Natural killer cell (primary cell): Measurements from ENCODE around the gene EXOC4. TPM values are rescaled to one million over a fixed set of nuclear protein-coding genes. Genes with fewer than 3 reads are reported as not detected.
A peak's percentile ranks its signal among the peaks of the same experiment; 100 is the strongest.

Experiments
- ATAC-seq, 3 donors: fragments of 150-1000 bp in 2 of 3; fragments of 200-7000 bp in 1 of 3; cut with Tn5 transposase; 1 replicate in 1 of 3; 2 replicates in 2 of 3; pipeline ENCODE4 v1.10.0; 2021; ENCODE audit warnings: mild to moderate bottlenecking in 2 of 3, moderate library complexity in 2 of 3
- DNase-seq, 2 donors: peaks; one replicate each; pipeline versions ENCODE4 v3.0.0 to v3.0.0-alpha.2; 2013 to 2021; ENCODE audit warnings: mixed read lengths in 1 of 2
- H3K27ac ChIP-seq: one replicate; pipeline ENCODE4 v1.5.1; 2013; ENCODE audit warnings: mild to moderate bottlenecking, low read length
- H3K27me3 ChIP-seq: one replicate; pipeline ENCODE4 v1.6.1; 2013; ENCODE audit warnings: low read length; ENCODE audit not compliant: control insufficient read depth, insufficient read depth
- H3K36me3 ChIP-seq: one replicate; pipeline ENCODE4 v1.6.1; 2013; ENCODE audit warnings: low read length; ENCODE audit not compliant: control insufficient read depth, insufficient read depth
- H3K4me1 ChIP-seq: one replicate; pipeline ENCODE4 v1.6.1; 2013; ENCODE audit warnings: low read length; ENCODE audit not compliant: control insufficient read depth, insufficient read depth
- H3K4me3 ChIP-seq: one replicate; pipeline ENCODE4 v1.5.1; 2013; ENCODE audit warnings: low read length
- H3K9me3 ChIP-seq: one replicate; pipeline ENCODE4 v1.6.1; 2013; ENCODE audit warnings: low read length; ENCODE audit not compliant: control insufficient read depth, insufficient read depth
- H3K27ac Mint-ChIP-seq, 2 donors: one replicate each; pipeline ENCODE4 v1.8.0; 2022; ENCODE audit warnings: mild to moderate bottlenecking in 2 of 2, mixed read lengths in 2 of 2, moderate library complexity in 1 of 2
- H3K27me3 Mint-ChIP-seq, 2 donors: one replicate each; pipeline ENCODE4 v1.8.0; 2022; ENCODE audit warnings: low read depth in 2 of 2, mixed read lengths in 2 of 2
- H3K36me3 Mint-ChIP-seq: one replicate; pipeline ENCODE4 v1.8.0; 2022; ENCODE audit warnings: mixed read lengths
- H3K4me1 Mint-ChIP-seq, 2 donors: one replicate each; pipeline ENCODE4 v1.8.0; 2022; ENCODE audit warnings: mixed read lengths in 2 of 2
- H3K4me3 Mint-ChIP-seq: one replicate; pipeline ENCODE4 v1.8.0; 2022; ENCODE audit warnings: mild to moderate bottlenecking, moderate library complexity, mixed read lengths
- H3K9me3 Mint-ChIP-seq, 2 donors: one replicate each; pipeline ENCODE4 v1.8.0; 2022; ENCODE audit warnings: mixed read lengths in 2 of 2
- CTCF ChIP-seq: fragments of 200-600 bp; IDR thresholded peaks from one replicate; pipeline ENCODE4 v1.8.0; 2022; ENCODE audit warnings: antibody characterized with exemption
- WGBS: methylation state at CpG from one replicate; pipeline ENCODE4 v1.1.7; 2013; ENCODE audit warnings: missing lambda C conversion rate; ENCODE audit not compliant: insufficient coverage; 5-methylcytosine and 5-hydroxymethylcytosine counted together
- intact Hi-C: fragments of 100-400 bp; cut with micrococcal nuclease; formaldehyde crosslinking; loops from one replicate; pipeline ENCODE4 v1.14.2; 2022
- total RNA-seq, 4 donors: library from RNA; stranded (reverse); fragments of 120-200 nt in 1 of 4; gene quantifications; one replicate each; pipeline versions ENCODE4 v1.2.3 to v1.2.4, GENCODE V29; 2013 to 2022

Gene EXOC4
- total RNA-seq, 3 donors from 2014 or later (not counting 1 experiment from before 2014, with no cell fraction given) = 105 to 148 (median 123) TPM

- Mint-ChIP-seq H3K4me3 (no peak overlapping the region), H3K4me1 (peaks cover 22 to 31% of the 10 kb centered on the region in 2 donors), H3K9me3 (no peaks in the 10 kb centered on the region), H3K36me3 (no peaks in the 10 kb centered on the region), H3K27ac (no peak overlapping the region), H3K27me3 (no peaks in the 10 kb centered on the region)
- Histone ChIP-seq H3K4me1 (peaks cover 7% of the 10 kb centered on the region), H3K4me3 (no peak overlapping the region), H3K27me3 (no peaks in the 10 kb centered on the region), H3K9me3 (no peaks in the 10 kb centered on the region), H3K36me3 (no peaks in the 10 kb centered on the region), H3K27ac (no peak overlapping the region)
- intact Hi-C loops = no loop called here
- WGBS = no CpG with 5 or more reads among the region's 1 CpG
- ATAC-seq = no peak
- no peak for DNase-seq
- no peak for TF ChIP-seq CTCF
These were observed 776.9 kb downstream of the EXOC4 start for GRCh38 chr7:134029743-134030142.

- no peak overlapping the region for H3K4me3 Mint-ChIP-seq
- DNase-seq (no peak), ATAC-seq (no peak)
- peak overlapping the region in 1 of 2 donors; percentile 27 for H3K27ac Mint-ChIP-seq
- Histone ChIP-seq H3K9me3 (no peaks in the 10 kb centered on the region), H3K27me3 (no peaks in the 10 kb centered on the region), H3K4me3 (no peak overlapping the region), H3K4me1 (peaks cover 7% of the 10 kb centered on the region), H3K27ac (no peak overlapping the region), H3K36me3 (no peaks in the 10 kb centered on the region)
- intact Hi-C loops = no loop called here
- no peaks in the 10 kb centered on the region for H3K36me3 Mint-ChIP-seq
- WGBS = 97% methylated on average over 5 of the region's 9 CpGs
- H3K4me1 Mint-ChIP-seq = peaks cover 22 to 31% of the 10 kb centered on the region in 2 donors
- H3K27me3 Mint-ChIP-seq = no peaks in the 10 kb centered on the region
- no peaks in the 10 kb centered on the region for H3K9me3 Mint-ChIP-seq
- TF ChIP-seq CTCF = no peak
These were observed 777.6 kb downstream of the EXOC4 start for GRCh38 chr7:134030460-134030865.

GRCh38 chr7:134031835-134032617, 779.1 kb downstream of the EXOC4 start:
- H3K4me1 Mint-ChIP-seq = peaks cover 22 to 31% of the 10 kb centered on the region in 2 donors
- H3K27ac Mint-ChIP-seq = peak overlapping the region; percentile 27 to 64
- no peaks in the 10 kb centered on the region for H3K27me3 Mint-ChIP-seq
- H3K9me3 ChIP-seq = no peaks in the 10 kb centered on the region
- DNase-seq = peak; percentile 16 to 52
- H3K36me3 Mint-ChIP-seq = no peaks in the 10 kb centered on the region
- H3K4me3 ChIP-seq = no peak overlapping the region
- 58% methylated on average over 3 of the region's 3 CpGs for WGBS
- no peak for TF ChIP-seq CTCF
- peaks cover 7% of the 10 kb centered on the region for H3K4me1 ChIP-seq
- H3K36me3 ChIP-seq = no peaks in the 10 kb centered on the region
- peak; percentile 77 to 88 (median 81) for ATAC-seq
- no peak overlapping the region for H3K4me3 Mint-ChIP-seq
- no peaks in the 10 kb centered on the region for H3K27me3 ChIP-seq
- no peaks in the 10 kb centered on the region for H3K9me3 Mint-ChIP-seq
- intact Hi-C loops = no loop called here
- H3K27ac ChIP-seq = peak overlapping the region; percentile 26
